B cell (primary cell): ENCODE data around the gene AGT.

Experiments used
- EZH2 ChIP-seq: IDR thresholded peaks from 2 replicates; pipeline ENCODE4 v1.6.1; 2012; ENCODE audit warnings: borderline replicate concordance, low read depth, mild to moderate bottlenecking, moderate library complexity, low read length; ENCODE audit not compliant: insufficient read depth, poor library complexity, severe bottlenecking
- TF ChIP-seq, protein P1 (sequence below): fragments of 200-600 bp; IDR thresholded peaks from one replicate; pipeline ENCODE4 v1.8.0; 2022; ENCODE audit warnings: antibody characterized with exemption, mild to moderate bottlenecking

DNA sequence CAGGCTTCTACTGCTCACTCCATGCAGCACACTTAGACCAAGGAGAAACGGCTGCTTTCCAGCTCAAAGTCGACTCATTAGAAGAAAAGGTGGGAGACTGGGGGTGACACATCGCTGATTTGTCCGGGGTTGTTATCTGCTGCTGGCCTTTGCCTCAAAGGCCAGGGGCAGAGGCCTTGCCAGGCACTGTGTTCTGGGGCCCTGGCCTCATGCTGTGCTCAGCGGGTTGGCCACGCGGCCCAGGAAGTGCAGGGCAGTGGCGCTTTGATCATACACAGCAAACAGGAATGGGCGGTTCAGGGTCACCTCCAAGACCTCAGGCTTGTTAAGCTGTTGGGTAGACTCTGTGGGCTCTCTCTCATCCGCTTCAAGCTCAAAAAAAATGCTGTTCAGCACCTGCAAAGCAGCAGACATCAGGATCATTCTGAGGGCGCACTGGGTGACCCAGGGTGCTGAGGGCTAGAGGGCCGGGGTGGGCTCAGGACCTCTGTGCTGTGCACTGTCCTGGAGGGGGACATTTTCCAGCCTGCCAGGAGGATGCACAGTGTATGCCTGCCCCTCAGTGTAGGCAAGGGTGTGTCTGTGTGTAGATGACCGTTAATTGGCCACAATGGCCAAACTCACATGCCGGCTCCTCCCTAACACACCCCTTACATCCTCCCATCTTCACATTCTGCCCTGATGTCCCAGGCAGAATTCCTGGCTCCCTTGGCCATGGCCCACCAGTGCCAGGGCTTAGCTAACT lies 10.8 kb downstream of the AGT start:
- TF ChIP-seq, protein P1, sequence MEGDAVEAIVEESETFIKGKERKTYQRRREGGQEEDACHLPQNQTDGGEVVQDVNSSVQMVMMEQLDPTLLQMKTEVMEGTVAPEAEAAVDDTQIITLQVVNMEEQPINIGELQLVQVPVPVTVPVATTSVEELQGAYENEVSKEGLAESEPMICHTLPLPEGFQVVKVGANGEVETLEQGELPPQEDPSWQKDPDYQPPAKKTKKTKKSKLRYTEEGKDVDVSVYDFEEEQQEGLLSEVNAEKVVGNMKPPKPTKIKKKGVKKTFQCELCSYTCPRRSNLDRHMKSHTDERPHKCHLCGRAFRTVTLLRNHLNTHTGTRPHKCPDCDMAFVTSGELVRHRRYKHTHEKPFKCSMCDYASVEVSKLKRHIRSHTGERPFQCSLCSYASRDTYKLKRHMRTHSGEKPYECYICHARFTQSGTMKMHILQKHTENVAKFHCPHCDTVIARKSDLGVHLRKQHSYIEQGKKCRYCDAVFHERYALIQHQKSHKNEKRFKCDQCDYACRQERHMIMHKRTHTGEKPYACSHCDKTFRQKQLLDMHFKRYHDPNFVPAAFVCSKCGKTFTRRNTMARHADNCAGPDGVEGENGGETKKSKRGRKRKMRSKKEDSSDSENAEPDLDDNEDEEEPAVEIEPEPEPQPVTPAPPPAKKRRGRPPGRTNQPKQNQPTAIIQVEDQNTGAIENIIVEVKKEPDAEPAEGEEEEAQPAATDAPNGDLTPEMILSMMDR, result no peak
- TF ChIP-seq EZH2, result no peak
